Measurements from ENCODE around the gene UFD1.

DNA sequence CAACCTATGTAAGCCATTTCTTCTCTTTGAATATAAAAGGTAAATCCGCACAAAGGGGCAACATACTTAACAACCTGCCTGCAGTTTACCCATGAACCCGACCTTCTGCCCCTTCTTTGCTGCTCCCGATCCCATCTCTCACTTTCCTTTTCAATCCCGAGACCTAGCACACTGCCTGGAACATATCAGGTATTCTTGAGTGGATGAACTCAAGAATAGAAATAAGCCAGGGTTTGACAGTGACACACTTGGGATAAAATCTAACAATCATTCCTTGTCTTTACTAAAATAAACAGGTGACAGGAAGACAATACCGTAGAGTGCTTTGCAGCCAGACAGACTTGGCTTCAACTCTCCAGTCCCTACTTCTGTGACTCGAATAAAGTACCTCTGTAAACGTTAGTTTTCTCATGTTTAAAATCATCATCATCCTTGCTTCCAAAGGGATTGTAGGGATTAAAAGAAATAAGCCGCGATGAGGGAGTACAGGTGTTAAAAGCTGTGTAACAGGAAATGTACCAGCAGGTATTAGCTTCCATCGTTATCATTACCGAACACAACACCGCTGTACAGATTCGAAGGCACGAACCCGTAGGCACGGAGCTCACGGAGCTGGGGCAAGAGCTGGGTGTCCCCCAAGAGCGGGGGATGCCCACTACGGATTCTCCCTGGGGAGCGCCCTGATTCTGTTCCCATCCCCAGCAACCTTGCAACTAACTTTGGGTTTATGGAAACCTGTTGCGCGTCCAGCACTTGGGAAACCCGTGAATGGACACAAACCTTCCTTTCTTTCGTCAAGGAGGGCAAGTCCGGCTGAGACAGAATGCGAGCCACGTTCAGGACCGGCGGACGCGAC is 720 bp downstream of the UFD1 start:
- TF ChIP-seq, protein P1, sequence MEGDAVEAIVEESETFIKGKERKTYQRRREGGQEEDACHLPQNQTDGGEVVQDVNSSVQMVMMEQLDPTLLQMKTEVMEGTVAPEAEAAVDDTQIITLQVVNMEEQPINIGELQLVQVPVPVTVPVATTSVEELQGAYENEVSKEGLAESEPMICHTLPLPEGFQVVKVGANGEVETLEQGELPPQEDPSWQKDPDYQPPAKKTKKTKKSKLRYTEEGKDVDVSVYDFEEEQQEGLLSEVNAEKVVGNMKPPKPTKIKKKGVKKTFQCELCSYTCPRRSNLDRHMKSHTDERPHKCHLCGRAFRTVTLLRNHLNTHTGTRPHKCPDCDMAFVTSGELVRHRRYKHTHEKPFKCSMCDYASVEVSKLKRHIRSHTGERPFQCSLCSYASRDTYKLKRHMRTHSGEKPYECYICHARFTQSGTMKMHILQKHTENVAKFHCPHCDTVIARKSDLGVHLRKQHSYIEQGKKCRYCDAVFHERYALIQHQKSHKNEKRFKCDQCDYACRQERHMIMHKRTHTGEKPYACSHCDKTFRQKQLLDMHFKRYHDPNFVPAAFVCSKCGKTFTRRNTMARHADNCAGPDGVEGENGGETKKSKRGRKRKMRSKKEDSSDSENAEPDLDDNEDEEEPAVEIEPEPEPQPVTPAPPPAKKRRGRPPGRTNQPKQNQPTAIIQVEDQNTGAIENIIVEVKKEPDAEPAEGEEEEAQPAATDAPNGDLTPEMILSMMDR (IDR thresholded peaks at IDR 0.05), result no peak
- no peak for TF ChIP-seq POLR2A (IDR thresholded peaks at IDR 0.05)
